Right kidney (tissue), 9 donors: ENCODE results near the gene TBC1D2B.
A peak's percentile ranks its signal among the peaks of the same experiment; 100 is the strongest.

Experiments
- DNase-seq: peaks from one replicate; pipeline ENCODE4 v3.0.0-alpha.2; 2016
- long read RNA-seq, 8 donors: transcript quantifications; one replicate each; lab custom pipeline, GENCODE V29; 2026

Gene TBC1D2B
- long read RNA-seq, donor 1, full-length matches to known transcripts = 16 of 16 reads
- long read RNA-seq, donor 1, partial matches to known transcripts = 0 of 16 reads
- long read RNA-seq, donor 1, other reads (novel, unspliced or antisense) = 0 of 16 reads
- long read RNA-seq, donor 2, full-length matches to known transcripts = 11 of 11 reads
- long read RNA-seq, donor 2, partial matches to known transcripts = 0 of 11 reads
- long read RNA-seq, donor 2, other reads (novel, unspliced or antisense) = 0 of 11 reads
- long read RNA-seq, donor 3, full-length matches to known transcripts = 13 of 13 reads
- long read RNA-seq, donor 3, partial matches to known transcripts = 0 of 13 reads
- long read RNA-seq, donor 3, other reads (novel, unspliced or antisense) = 0 of 13 reads
- long read RNA-seq, donor 4, full-length matches to known transcripts = 24 of 24 reads
- long read RNA-seq, donor 4, partial matches to known transcripts = 0 of 24 reads
- long read RNA-seq, donor 4, other reads (novel, unspliced or antisense) = 0 of 24 reads
- long read RNA-seq, donor 5, full-length matches to known transcripts = 19 of 19 reads
- long read RNA-seq, donor 5, partial matches to known transcripts = 0 of 19 reads
- long read RNA-seq, donor 5, other reads (novel, unspliced or antisense) = 0 of 19 reads
- long read RNA-seq, donor 6, full-length matches to known transcripts = 12 of 12 reads
- long read RNA-seq, donor 6, partial matches to known transcripts = 0 of 12 reads
- long read RNA-seq, donor 6, other reads (novel, unspliced or antisense) = 0 of 12 reads
- long read RNA-seq, donor 7 = 0 reads
- long read RNA-seq, donor 8, full-length matches to known transcripts = 21 of 21 reads
- long read RNA-seq, donor 8, partial matches to known transcripts = 0 of 21 reads
- long read RNA-seq, donor 8, other reads (novel, unspliced or antisense) = 0 of 21 reads

DNA sequence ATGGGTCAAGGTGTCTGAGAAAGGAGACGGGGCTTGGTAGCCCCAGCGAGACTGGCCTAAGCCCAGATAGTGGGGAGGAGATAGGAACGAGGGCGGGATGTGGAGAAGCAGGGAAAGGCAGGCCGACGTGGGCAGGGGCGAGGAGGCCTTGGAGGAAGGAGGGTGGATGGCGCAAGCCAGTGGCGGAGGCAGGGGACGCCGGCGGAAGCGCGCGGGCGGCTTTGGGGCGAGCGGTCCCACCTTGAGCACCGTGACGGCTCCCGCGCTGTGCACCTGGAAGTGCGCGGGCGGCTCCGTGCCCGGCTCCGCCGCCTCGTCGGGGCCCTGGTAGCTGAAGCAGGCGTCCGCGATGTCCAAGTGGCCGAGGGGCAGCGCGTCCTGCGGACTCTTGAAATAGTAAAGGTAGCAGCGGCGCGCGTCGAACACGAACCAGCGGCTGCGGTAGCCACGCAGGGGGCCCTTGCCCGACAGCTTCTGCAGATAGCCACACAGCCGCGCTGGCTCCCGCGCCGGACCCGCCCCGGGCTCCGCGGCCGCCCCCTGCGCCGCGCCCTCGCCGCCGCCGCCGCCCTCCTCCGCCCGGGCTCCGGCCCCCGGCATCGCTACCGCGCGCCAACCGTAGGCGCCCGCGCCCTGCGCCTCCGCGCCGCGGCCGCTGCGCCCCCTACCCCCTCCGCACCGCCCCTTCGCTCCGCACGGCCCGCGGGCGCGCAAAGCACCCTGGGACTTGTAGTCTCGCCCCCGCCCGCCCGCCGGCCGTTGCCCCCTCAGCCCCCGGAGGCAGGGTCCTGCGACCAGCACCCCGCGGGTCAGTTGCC is at the start of gene TBC1D2B:
TSS of gene TBC1D2B (minus strand) at position 659 of the 818 bp plus-strand sequence. CDS start at position 600, 59 bp downstream.
- DNase-seq = peak; percentile 81

DNA sequence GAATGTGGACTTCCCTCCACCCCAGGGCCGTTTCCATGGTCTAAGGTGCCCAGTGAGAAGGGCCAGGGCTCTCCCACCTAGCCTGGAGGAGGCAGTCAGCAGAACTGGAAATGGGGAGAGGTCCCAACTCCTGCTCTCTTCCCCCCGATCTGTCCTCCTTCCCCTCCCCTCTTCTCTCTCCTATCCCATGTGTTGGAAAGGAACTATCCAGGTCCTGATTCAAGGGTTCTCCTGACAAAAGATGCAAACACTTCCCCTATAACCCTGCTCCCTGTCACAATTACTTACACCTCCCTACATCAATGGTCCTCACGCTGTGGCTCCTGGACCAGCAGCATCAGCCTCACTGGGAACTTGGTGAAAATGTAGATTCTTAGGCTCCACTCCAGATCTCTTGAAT is 47.8 kb upstream of the TBC1D2B start:
- no peak for DNase-seq

DNA sequence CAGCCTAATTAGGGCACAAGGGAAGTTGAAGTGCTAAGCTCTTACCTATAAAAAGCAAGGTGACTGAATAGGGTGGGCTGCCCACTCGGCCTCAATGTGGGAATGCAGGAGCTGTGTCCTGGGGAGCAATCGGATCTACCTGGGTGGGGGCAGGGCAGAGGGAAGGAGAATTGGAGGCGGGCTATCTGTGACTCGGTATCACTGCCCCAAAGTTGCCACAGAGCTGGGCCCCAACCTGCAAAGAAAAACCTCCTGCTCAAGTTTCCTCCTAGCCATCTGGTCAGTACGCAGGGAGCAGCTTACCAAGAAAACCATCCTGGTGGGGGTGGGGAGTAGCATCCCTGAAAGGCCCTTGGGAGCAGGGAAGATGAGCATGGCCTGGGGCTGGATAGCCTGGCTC is 43.0 kb upstream of the TBC1D2B start:
- DNase-seq = no peak

DNA sequence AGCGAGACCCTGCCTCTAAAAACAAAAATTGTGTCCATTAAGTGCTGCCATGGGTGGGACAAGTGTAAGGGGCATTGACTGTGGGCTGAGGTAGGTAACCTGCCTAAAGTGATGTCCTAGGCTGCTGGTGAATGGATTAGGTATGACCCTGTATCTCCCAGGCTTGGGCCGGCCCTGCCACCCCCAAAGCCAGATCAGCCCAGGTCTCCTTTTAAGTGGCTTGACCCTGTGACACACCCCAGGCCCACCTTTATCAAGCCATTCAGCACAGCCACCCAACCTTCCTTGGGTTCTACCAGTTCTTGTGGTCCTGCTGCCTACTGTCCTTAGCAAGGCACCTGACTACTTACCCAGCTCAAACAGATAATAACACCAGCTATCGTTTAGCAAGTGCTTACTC is 35.0 kb upstream of the TBC1D2B start:
- no peak for DNase-seq

DNA sequence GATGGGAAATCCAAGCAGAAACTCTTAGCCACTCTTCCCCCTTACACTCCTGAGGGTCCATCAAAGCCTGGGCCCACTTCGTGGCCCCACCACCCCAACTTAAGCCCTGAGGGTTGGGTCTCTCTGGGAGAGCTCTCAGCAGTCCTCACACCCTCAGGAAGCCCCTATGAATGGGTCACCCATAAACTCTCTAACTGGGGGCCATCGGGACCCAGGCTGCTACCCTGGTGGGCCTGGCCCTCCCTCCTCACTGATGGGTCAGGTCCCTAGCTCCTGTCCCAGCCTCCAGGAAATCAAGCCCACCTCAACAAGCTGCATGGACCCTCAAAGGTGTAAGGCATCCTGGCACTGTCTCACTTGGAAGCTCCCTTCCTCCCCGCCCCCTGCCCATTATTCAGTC is 34.3 kb upstream of the TBC1D2B start:
- no peak for DNase-seq

DNA sequence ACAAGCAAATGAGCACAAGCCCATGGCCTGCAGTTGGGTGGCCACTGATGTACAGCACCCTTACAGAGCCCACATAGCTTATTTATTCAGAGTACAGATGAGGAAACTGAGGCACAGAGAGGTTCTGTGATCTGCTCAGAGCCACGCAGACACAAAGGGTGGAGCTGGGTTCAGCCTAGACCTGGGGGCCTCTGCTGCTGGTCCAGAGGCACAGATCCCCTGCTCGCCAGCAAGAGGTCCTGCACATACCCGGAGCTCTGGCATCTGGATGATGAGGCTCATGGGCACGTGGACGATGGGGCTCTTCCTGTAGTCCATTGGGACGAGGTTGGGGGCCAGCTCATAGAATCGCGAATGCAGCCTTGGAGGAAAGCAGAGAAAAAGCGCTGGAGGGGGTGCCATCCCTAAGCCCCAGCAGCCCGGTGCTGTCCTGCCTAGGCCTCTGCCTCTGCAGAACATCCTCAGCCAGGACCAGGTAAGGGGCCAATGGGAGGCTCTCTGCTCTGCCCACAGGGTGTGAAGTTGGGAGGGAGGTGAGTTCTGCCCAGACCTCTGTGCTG is 33.5 kb upstream of the TBC1D2B start:
- no peak for DNase-seq

GRCh38 chr15:78110096-78110495 is 32.6 kb upstream of the TBC1D2B start:
- DNase-seq = no peak

DNA sequence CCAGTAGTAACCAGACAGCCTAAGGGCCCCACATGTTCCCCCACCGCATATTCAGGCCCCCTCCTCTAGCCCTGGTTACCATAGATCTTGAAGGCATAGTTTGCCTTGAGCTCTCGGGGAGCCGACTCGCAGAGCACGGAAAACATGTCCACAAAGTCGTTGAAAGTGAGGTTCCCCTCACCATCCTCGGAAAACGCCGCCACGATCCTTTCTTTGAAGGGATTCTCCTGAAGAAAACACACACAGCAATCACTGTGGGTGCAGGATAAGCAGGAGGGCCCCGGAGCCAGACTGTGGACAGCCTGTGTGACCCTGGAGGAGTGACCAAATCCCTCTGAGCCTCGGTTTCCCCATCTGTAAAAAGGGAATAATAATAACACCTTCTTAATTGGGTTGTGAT is 31.6 kb upstream of the TBC1D2B start:
- no peak for DNase-seq

DNA sequence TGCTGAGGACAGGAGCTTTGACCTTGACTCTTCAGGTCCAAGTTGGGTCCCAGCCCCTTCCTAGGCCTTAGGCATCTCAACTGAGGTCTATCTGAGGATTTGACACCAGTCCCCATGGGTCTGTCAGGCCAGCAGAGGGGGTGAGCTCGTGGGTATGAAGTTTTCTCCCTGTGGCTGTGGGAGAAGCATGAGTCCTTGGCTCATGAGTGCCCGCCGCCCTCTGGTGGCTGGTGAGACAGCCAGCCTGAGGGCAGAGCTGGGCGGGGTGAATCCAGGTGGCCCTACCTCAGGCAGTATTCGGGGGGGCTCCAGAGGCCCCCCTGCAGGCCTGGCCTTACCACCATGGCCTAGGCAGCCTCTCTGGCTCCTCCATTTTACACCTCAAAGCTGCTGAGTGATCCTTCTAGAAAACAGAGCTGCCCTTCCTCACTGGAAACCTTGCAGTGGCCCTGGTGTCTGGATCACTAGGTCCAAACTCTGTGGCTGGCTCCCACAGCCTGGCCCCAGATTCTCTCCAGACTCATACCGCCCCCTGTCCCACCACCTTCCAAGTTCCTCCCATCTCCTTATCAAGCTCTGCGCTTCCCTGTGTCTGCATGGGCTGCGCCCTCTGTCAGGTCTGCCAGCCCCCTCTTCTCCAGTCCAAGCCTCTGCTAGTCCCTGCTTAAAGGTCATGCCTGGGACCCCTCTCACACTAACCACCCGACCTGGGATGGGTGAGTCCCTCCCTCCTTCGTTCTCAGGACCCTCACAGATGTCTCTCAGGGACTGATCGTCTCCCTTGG is 31.0 kb upstream of the TBC1D2B start:
- peak; percentile 67 for DNase-seq

- DNase-seq = no peak
Observed at GRCh38 chr15:78107471-78107870, 30.0 kb upstream of the TBC1D2B start.

- no peak for DNase-seq
Observed at GRCh38 chr15:78105476-78106241, 28.1 kb upstream of the TBC1D2B start.

- DNase-seq = no peak
Observed at GRCh38 chr15:78104566-78105475, 27.3 kb upstream of the TBC1D2B start.

DNA sequence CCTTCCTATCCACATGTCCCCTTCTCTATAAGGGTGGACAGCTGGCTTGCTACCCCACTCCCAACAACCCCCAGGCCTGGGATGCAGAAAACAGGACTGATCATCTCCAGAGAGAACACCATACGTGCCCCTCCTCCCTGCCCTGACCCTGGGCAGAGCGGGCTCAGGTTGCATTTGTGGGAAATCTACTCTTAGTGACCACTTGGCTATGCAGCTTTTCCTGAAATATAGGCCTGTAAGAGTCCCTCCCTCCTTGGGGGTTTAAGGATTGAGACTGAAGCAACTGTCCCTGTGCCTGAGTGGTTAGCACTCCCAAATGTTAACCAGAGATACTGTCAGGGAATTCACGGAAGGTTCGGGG is 26.6 kb upstream of the TBC1D2B start:
- no peak for DNase-seq

DNA sequence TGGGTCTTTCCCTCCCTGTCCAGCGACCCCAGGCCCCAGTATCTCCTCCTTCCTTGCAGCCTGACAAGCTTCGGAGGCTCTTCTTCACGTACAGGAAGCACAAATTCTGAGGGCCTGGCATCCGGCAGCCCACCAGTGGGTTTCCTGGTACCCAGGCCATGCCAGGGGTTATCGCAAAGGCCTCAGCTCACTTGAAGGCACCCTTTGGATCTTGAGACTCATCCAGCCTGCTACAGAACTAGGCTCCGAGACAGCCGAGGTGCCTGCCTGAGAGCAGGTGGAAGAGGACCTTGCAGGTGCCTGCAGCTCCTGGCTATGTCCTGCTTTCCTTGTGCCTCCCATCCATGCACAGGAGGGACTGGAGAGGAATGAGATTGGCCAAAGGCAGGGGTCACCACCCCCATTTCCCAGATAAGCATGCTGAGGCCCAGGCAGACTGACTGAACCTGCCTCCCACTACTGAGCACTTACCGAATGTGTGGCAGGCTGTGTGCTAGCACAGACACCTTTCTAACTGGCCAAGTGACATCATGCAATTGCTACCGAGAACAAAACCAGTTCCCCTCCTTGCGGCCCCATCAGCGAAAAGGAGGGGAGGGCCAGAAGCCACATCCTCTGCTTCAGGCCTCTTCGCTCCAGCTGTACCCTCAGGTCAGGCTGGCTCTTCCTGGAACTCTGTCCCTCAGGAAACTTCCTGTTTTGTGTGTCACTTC is 26.1 kb upstream of the TBC1D2B start:
- no peak for DNase-seq

DNA sequence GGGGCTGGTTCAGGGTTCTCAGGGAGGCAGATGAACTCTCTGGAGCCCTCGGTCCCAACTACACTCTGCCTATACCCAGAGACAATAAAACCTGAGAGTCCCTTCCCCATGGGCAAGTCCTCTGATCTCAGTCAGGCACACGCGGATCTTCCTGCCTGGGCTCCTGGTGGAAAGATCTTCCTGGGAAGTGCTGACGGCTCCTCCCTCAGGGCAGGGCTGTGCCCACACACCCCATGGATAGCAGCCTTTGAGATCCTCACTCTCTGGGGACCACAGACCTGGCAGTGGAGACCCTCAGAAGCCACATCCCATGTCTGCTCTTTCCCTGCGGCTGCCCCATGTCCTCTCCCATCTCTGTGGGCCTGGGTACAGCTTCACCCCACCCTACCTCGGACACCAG is 25.2 kb upstream of the TBC1D2B start:
- no peak for DNase-seq

DNA sequence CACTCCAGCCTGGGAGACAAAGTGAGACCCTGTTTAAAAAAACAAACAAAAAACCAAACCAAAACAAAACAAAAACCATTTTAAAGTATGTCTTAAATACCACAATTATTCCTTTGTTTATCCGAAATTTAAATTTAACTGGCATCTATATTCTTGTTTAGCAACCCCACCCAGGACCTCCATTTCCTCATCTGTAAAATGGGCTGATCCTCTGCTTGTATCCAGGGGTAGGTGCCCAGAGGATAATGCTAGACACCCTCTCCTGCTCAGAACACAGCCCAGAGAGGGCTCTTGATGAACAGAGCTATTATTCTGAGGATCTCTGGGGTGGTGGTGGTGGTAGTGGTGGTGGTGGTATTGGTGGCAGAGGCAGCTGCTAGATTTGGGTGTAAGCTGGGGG is 24.7 kb upstream of the TBC1D2B start:
- DNase-seq = no peak

DNA sequence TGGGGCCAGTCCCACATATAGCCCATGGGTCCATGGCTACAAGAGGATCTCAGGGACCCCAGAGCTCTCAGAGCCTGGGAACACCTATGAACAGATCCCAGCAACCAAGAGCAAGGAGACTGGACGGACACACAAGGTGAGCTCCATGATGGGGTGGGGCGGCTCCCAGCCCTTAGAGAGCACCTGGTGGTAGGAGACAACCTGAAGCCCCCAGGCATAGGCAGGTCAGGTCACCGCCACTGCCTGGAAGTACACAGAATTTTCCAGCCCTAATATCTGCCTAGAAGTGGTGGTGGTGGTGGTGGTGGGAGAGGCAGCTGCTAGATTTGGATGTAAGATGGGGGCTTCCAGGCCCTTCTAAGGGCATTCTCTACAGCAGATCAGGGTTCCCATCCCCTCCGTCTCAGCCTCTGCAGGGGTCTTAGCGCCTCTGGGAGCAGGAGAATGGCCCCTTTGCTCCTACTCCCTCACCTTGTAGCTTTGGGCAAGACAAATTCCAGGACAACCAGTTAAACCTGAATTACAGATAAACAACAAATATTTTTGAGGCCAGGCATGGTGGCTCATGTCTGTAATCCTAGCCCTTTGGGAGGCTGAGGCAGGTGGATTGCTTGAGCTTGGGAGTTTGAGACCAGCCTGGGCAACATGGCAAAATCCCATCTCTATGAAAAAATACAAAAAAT is 24.1 kb upstream of the TBC1D2B start:
- no peak for DNase-seq

GRCh38 chr15:78100886-78101285 is 23.4 kb upstream of the TBC1D2B start:
- no peak for DNase-seq
